Tibial nerve (tissue), 4 donors: Measurements from ENCODE around the gene THUMPD2.

Experiments used
- EP300 ChIP-seq, 2 donors: sonication (generic); formaldehyde crosslinking; IDR thresholded peaks; one replicate each; pipeline ENCODE4 v1.6.1; 2017; ENCODE audit warnings: antibody characterized with exemption in 2 of 2, mild to moderate bottlenecking in 1 of 2
- POLR2A ChIP-seq, 2 donors: fragments of 450-650 bp; IDR thresholded peaks; one replicate each; pipeline ENCODE4 v1.6.1; 2017; ENCODE audit warnings: antibody characterized with exemption in 2 of 2, mild to moderate bottlenecking in 2 of 2, moderate library complexity in 2 of 2
- TF ChIP-seq, protein P1 (sequence below), 5 experiments: fragments of 200-600 bp in 3 of 5; fragments of 450-650 bp in 2 of 5; sonication (generic) in 3 of 5; IDR thresholded peaks; one replicate each; pipeline ENCODE4 v1.5.1; 2016 to 2019; ENCODE audit warnings: antibody characterized with exemption in 5 of 5, mild to moderate bottlenecking in 3 of 5, moderate library complexity in 2 of 5

DNA sequence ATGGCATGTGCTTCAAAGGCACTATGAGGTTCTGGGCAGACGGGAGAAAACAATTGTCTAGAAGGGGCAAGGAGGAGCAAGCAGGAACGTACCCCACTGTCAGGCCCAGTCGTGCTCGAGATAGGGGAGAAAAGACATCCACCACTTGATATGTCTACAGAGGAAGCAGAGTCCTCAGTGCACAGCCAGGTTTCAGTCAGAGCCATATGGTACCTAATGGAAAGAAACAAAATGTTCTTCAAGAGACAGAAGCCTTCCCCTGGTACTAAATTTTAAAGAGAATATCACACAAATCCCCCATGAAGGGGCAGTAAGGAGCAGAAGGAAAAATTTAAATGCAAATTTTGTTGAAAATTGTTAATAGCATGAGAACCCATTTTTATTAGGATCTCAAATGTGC, 21.9 kb downstream of the THUMPD2 start:
- TF ChIP-seq, protein P1, sequence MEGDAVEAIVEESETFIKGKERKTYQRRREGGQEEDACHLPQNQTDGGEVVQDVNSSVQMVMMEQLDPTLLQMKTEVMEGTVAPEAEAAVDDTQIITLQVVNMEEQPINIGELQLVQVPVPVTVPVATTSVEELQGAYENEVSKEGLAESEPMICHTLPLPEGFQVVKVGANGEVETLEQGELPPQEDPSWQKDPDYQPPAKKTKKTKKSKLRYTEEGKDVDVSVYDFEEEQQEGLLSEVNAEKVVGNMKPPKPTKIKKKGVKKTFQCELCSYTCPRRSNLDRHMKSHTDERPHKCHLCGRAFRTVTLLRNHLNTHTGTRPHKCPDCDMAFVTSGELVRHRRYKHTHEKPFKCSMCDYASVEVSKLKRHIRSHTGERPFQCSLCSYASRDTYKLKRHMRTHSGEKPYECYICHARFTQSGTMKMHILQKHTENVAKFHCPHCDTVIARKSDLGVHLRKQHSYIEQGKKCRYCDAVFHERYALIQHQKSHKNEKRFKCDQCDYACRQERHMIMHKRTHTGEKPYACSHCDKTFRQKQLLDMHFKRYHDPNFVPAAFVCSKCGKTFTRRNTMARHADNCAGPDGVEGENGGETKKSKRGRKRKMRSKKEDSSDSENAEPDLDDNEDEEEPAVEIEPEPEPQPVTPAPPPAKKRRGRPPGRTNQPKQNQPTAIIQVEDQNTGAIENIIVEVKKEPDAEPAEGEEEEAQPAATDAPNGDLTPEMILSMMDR (IDR thresholded peaks at IDR 0.05) = no peak
- no peak for TF ChIP-seq EP300 (IDR thresholded peaks at IDR 0.05)
- TF ChIP-seq POLR2A (IDR thresholded peaks at IDR 0.05) = no peak
